HG03060 (cell line): Measurements from ENCODE around the gene ZBTB33.

Source experiments
- ATAC-seq: cut with Tn5 transposase; IDR thresholded peaks from one replicate; pipeline ENCODE4 v1.9.1; 2021; ENCODE audit warnings: low read depth, moderate number of reproducible peaks; ENCODE audit not compliant: unreplicated experiment

ZBTB33 gene

DNA sequence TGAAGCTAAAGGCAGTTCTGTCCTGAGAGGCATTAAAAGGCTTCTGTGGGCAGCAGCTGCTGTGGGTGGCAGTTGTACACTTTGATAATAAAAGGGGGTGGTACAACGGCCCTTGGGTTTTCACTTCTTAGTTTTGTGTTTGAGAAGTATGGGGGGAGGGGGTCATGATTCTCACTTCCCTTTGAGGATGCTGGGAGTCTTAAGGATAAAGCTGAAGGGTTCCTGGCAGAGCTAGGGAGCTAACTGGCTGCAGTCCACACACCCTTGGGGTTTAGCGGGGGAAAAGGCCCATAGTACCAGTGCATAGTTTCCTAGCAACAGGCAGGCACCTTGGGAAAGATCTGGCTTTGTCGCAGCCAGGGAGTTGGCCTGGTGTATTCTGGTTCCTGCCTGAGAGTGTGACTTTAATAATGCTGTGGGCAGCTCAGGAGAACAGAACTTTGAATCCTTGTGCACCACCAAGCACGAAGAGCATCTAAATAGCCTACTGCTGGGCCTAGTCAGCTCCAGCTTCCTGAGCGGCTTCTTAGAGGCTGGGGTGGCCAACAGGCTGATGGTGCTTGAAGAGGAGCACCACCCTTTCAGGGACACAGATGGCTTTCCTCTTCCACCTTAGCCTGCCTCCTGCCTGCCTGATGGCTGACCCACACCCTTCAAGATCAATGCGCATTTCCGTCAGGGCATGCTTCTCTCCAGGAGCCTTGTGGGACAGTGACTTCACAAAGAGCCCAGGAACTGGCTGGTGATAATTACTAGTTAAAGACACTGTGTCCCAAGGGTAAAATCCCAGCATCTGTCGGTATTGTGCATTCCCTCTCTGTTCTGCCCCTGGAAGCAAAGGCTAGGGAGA lies 12.5 kb downstream of the ZBTB33 start:
- ATAC-seq: no peak

GRCh38 chrX:120264341-120264740 lies 13.7 kb downstream of the ZBTB33 start:
- ATAC-seq: no peak

- no peak for ATAC-seq
Observed at GRCh38 chrX:120269373-120270035, 18.9 kb downstream of the ZBTB33 start.

DNA sequence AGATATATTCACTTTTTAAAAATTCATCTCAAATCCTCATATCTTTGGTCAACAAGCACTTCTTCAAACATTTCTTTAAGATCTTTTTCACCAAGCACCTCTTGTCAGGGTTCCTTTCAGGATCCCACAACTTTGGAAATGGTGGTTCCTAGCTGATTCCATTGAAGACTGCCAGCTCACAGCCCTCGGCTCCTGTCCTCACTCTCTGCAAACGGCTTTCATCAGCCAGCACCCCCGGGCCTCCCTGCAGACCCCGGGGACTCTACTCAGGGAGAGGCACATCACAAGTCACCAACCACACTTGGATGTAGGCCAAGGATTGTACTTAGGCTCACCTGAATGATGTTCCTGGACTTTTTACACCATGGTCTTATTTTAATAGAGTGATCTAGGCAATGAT lies 20.0 kb downstream of the ZBTB33 start:
- no peak for ATAC-seq

- no peak for ATAC-seq
Observed at GRCh38 chrX:120271218-120271617, 20.6 kb downstream of the ZBTB33 start.

- no peak for ATAC-seq
Observed at GRCh38 chrX:120274145-120274544, 23.5 kb downstream of the ZBTB33 start.

- ATAC-seq: no peak
Observed at GRCh38 chrX:120274958-120275357, 24.3 kb downstream of the ZBTB33 start.

DNA sequence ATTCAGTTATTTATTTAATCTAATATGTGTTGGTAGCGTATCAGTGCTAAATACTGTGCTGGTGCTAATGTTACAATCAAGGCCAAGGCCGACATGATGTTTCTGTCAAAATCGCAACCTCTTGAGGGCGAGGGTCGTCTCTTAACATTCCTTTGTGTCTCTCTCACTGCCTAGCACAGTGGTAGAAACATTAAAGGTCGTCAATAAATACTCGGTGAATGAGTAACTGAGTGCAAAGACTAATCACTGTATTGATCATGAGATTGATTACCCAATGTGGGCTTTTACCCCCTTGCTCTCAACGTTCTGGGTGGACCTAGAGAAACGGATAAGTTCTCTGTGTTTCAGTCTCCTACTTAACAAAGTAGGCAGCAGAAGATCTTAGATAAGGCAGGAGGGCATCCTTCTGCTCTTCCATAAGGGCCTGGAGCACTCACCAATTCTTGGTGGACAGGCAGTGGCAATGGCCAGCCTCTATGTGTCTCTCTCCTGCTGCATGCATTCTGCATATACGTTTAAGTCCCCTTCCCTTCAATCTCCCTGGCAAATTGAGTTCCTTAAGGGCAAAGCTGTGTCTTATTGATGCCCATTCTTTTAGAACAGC lies 30.5 kb downstream of the ZBTB33 start:
- ATAC-seq: no peak

DNA sequence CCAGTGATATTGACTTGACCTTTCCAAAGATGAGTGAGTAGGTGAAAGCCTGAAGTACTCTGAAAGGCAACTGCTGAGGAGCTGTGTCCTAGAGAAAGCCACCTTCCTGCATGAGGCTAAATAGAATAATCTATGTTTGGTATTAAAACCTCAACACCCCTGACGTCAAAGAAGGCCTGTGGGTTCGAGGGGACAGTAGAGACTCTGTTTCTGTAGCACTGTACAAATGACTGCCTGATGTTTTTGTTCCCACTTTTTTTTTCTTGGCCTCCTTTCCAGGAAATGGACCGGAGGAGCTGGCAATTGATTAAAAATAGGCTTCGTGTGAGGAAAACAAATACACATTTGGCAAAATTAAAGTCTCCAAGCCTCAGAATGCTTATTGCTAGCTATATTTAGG lies 31.1 kb downstream of the ZBTB33 start:
- ATAC-seq: no peak

GRCh38 chrX:120282697-120283096 lies 32.1 kb downstream of the ZBTB33 start:
- ATAC-seq: no peak

GRCh38 chrX:120286733-120287512 lies 36.3 kb downstream of the ZBTB33 start:
- no peak for ATAC-seq

DNA sequence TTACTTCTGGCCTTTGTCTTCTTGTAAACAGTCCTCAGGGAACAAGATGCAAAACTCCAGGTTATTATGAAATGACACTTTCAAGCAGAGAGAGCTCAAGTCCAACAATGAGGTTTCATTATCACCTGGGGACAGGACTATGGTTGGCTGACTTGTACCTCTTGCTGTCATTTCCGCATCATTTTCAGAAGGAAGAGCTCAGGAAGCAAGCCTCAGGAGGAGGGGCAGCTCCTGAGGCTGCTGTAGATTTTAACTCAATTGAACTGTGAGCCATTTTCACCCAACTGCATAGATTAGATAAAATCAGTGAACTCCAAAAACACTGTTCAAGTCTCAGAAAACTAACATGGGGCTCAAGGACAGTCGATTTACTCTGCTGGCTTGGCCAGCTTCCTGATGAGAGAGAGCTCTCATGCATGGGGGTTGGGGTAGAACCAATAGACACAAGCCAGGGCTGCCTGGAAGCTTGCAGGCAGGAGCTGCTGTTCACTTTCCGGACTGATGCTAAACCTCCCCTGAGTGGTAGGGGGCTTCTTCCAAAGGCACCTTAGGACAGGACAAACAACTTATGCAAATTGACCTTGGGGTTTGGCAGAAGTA lies 37.0 kb downstream of the ZBTB33 start:
- peak; percentile 54 for ATAC-seq

GRCh38 chrX:120290107-120290506 lies 39.5 kb downstream of the ZBTB33 start:
- no peak for ATAC-seq

GRCh38 chrX:120291211-120291610 lies 40.6 kb downstream of the ZBTB33 start:
- no peak for ATAC-seq

- no peak for ATAC-seq
Observed at GRCh38 chrX:120293015-120293414, 42.4 kb downstream of the ZBTB33 start.

DNA sequence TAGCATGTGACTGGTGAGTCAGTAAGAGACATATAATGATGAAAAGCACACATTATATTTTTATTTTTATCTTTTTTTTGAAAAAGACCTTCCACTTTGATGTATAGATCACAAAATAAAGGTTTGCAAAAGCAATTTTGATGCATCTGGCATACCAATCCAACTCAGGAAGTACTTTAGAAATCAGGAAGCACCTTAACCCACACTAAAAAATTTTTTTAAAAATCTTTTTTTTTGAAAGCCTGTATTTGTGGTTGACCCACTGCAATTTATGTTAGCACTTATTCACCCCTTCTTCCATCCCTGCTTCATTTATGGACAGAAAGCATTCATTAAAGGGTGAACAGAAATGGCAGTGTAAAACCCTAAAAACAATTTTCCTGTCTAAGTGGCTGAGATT lies 44.0 kb downstream of the ZBTB33 start:
- ATAC-seq: no peak

DNA sequence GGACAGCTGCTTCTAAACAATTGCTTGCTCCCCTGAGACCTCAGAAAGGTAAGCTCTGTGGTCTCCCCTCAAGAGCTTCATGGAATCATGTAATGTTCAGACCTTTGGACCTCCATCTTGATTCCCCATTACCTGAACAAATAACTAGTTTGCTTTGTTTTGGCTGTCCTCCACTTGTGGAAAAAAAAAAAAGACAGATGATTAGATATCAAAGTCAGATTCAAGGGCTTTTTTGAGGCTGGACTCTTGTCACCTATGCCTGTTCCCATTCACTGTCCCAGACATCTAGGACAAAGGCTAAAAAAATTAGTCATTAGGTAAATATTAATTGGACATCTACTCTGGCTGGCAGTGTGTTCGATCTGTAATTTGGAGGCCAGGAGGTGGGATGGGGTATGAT lies 47.3 kb downstream of the ZBTB33 start:
- no peak for ATAC-seq

DNA sequence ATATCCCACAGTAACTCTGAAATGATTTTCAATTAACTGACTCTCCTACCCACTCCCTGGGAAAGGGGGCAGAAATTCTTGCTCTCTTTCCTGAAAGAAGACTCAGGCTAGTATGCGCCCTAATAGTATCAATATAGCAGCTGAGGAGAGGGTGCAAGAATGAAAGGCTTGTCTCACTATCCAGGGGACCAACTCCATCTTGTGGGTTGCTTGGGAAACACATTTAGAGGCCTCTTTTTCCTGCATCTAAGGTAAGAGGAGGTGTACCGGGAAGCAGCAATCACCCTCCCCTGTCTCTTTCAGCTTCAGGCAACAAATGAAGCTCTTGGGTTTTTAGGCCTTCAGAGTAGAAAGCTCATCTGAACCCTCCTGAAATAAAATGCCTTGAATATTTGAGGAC lies 49.3 kb downstream of the ZBTB33 start:
- ATAC-seq: no peak

GRCh38 chrX:120301497-120301896 lies 50.9 kb downstream of the ZBTB33 start:
- no peak for ATAC-seq

DNA sequence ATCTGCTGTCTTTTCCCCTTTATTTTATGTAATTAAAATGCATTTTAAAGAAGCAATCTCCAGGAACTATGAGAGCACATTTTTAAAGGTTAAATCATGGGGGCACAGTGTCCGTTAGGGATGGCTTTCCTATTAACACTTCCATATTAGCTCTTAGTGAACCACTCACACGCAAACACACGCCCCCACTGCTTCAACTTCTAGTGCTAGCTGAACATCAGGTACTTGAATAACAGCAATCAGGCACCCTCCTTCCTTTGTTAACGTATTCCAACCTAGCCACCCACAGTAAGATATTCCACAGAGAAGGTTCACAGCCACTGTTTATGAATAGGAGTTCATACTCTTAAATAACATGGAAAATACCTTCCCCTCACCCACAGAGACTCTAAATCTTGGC lies 51.3 kb downstream of the ZBTB33 start:
- peak; percentile 15 for ATAC-seq
